ENCODE results near the gene BOLA2B.
A peak's percentile ranks its signal among the peaks of the same experiment; 100 is the strongest.
"Not testable (repeated sequence)": the region's sequence is repeated elsewhere in the genome, so short reads cannot be mapped to it uniquely, and the experiment has no call there.

Gene BOLA2B

GRCh38 chr16:30193615-30194014 lies at the start of gene BOLA2B, which contains the start of gene SLX1A:
TSS of gene BOLA2B (minus strand) at chr16:30193666. CDS start at chr16:30193595, 71 bp downstream.
TSS of gene SLX1A (plus strand) at chr16:30193875. CDS start at chr16:30194085, 210 bp downstream.
- DNase-seq (ENCODE audit: low read depth in 2 of 2) = not testable (repeated sequence)

- DNase-seq (ENCODE audit: low read depth in 2 of 2) = not testable (repeated sequence)
These were observed 23.6 kb upstream of the BOLA2B start for GRCh38 chr16:30217082-30217481.

- DNase-seq (ENCODE audit: low read depth in 2 of 2) = not testable (repeated sequence)
These were observed 17.9 kb upstream of the BOLA2B start for GRCh38 chr16:30211414-30211813.

- DNase-seq (ENCODE audit: low read depth in 2 of 2) = not testable (repeated sequence)
These were observed 15.6 kb upstream of the BOLA2B start for GRCh38 chr16:30209032-30209431.

DNA sequence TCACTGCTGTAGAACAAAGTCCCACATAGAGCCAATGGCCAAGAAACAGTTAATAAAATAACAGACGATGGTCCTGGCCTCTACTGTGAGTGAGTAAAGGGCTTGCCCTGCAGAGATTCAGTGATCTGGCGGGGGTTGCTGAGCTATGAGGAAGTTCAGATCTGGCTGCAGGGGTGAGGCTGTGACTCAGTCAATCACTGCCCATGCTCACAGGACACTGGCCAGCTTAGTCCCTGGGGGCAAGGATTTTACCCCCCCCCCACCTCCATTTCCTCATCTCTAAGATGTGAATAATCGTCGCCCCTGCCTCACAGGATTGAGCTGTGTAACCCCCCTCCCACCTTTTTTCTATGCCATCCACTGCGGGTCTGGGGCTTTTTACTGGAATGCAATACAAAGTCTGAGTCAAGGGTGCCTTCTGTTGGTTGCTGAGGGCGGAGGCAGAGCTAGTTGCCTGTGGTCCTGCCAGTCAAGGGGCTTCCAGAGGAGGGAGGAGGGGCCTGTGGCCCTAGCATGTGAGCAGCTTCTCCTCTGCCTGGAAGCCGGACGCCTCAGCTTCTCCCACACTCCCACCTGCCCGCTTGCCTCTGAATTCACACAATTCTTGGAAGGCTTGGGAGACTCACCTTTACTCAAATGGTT lies 13.7 kb upstream of the BOLA2B start:
- DNase-seq (ENCODE audit: low read depth in 2 of 2) = not testable (repeated sequence)

GRCh38 chr16:30206252-30206651 lies 12.8 kb upstream of the BOLA2B start:
- DNase-seq (ENCODE audit: low read depth in 2 of 2) = not testable (repeated sequence)

- DNase-seq (ENCODE audit: low read depth in 2 of 2) = peak in 1 of 2 experiments; percentile 0
These were observed 12.2 kb upstream of the BOLA2B start for GRCh38 chr16:30205541-30206236.

DNA sequence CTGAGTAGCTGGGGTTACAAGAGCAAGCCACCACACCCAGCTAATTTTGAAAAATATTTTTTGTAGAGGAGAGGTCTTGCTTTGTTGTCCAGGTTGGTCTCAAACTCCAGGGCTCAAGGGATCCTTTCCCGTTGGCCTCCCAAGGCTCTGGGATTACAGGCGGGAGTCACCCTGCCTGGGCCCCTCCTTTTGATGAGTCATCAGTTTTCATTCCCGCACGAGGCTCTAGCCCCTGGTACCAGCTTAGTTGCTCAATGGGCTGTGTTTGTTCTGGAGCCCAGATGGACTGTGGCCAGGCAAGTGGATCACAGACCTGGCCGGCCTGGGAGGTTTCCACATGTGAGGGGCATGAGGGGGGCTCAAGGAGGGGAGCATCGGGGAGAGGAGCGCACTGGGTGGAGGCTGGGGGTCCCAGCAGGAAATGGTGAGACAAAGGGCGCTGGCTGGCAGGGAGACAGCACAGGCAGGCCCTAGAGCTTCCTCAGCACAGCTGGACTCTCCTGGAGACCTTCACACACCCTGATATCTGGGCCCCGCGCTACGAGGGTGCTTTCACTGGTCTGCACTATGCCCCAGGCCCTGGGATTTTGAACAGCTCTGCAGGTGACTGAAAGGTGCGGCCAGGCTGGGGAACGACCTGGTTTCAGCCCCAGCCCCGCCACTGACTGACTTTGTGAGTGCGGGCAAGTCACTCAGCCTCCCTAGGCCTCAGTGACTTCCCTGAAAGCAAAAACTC lies 6.3 kb upstream of the BOLA2B start:
- DNase-seq (ENCODE audit: low read depth in 2 of 2) = not testable (repeated sequence)

DNA sequence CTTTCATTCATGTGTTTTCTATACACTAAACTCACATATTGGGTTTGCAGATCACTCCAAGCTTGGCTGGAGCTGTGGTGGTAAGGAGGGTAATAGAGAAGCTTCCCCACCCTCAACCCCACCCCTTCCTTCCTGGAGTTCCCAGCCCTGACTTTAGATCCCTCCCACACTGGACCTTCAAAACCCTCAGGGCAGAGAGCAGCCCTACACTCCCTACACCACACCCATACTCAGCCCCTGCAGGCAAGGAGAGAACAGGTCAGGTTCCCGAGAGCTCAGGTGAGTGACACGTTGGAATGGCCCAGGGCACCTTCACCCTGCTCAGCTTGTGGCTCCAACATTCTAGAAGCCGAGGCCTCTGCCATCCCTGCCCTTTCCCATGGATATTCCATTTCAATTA lies 5.6 kb upstream of the BOLA2B start, which contains the start of gene SULT1A3:
SULT1A3 (plus strand) TSS at position 207 of the 400 bp plus-strand sequence. CDS start 1,474 bp downstream, outside the sequence.
- not testable (repeated sequence) for DNase-seq (ENCODE audit: low read depth in 2 of 2)

- DNase-seq (ENCODE audit: low read depth in 2 of 2) = not testable (repeated sequence)
These were observed 3.5 kb upstream of the BOLA2B start for GRCh38 chr16:30197001-30197400.

DNA sequence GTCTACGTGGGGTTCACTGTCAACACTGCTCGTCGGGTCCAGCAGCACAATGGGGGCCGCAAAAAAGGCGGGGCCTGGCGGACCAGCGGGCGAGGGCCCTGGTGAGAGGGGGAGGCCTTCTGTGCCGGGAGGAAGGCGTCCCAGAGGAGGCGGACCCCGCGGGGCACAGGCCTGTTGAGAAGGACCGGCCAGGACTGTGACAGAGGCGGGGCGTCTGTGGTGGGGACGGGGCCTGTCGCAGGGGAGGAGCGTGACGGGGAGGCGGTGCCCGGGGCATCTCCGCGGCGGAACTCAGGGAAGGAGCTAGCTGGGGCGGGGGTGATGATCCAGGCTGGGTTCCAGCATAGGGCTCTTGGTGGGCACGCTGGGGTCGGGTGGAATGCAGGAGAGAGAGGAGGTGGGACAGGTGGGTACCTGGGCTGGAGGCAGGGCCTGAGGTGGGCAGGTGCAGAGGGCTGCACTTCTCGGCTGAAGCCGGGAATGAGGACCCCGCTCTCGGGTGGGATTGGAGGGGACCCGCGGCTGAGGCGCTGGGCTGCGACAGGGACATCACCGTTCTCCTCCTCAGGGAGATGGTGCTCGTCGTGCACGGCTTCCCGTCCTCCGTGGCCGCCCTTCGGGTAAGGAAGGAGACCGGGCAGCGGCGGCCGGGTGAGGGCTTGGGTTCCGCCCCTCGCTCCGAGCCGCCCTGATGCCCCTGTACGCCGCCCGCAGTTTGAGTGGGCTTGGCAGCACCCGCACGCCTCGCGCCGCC lies 883 bp upstream of the BOLA2B start:
- not testable (repeated sequence) for DNase-seq (ENCODE audit: low read depth in 2 of 2)

DNA sequence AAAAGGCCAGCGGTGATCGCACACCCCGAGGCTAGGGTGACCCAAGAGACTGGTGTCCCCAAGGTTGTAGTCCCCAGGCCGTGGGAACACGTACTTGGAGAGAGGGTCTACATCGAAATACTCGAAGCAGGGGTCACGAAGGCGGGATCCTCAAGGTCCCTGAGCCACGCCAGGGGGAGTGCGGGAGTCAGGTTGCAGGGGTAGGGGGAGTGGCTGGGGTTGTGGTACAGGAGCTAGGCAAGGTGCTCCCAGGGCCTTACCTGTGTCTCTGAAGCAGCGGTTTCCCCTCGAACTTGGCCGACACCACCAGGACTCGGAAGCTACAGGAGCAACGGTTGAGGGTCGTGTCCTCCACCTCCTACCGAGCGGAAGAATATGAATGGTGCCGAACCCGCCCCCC lies 368 bp downstream of the BOLA2B start:
- not testable (repeated sequence) for DNase-seq (ENCODE audit: low read depth in 2 of 2)

- not testable (repeated sequence) for DNase-seq (ENCODE audit: low read depth in 2 of 2)
These were observed 2.3 kb downstream of the BOLA2B start for GRCh38 chr16:30191158-30191557.

DNA sequence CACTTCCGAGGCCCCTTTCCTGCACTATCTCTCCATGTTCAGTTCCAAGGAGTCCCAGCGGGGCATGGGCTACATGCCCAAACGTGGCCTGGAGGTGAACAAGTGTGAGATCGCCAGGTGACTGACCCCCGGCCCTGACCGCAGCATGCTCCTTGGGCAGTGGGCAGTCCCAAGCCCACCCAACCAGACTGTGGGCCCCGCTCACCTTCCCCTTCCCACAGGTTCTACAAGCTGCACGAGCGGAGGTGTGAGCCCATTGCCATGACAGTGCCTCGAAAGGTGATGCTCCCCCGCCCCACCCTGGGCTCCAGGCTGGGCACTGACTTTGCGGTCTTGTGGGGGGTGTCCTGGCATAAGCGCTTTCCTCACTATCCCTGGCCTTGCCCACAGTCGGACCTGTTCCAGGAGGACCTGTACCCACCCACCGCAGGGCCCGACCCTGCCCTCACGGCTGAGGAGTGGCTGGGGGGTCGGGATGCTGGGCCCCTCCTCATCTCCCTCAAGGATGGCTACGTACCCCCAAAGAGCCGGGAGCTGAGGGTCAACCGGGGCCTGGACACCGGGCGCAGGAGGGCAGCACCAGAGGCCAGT lies 5.4 kb downstream of the BOLA2B start:
- DNase-seq (ENCODE audit: low read depth in 2 of 2) = no peak

GRCh38 chr16:30187556-30187865 lies 6.0 kb downstream of the BOLA2B start:
- DNase-seq (ENCODE audit: low read depth in 2 of 2) = no peak

GRCh38 chr16:30186782-30187555 lies 6.5 kb downstream of the BOLA2B start:
- DNase-seq (ENCODE audit: low read depth in 2 of 2) = peak; percentile 73 to 88

DNA sequence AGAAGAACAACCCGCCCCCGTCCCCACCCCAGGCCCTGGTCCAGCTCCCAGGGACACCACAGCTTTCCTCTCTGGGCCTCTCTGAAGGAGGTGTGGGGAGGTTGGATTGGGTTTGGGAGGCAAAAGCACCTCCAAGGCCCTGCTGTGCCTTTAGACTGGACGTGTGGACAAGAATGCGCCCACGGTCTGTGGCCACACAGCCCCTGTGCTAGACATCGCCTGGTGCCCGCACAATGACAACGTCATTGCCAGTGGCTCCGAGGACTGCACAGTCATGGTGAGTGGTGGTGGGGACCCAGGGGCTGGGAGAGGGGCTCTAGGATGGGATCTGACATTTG lies 7.1 kb downstream of the BOLA2B start:
- DNase-seq (ENCODE audit: low read depth in 2 of 2) = no peak

GRCh38 chr16:30185683-30186421 lies 7.6 kb downstream of the BOLA2B start:
- DNase-seq (ENCODE audit: low read depth in 2 of 2) = peak; percentile 63 to 73

DNA sequence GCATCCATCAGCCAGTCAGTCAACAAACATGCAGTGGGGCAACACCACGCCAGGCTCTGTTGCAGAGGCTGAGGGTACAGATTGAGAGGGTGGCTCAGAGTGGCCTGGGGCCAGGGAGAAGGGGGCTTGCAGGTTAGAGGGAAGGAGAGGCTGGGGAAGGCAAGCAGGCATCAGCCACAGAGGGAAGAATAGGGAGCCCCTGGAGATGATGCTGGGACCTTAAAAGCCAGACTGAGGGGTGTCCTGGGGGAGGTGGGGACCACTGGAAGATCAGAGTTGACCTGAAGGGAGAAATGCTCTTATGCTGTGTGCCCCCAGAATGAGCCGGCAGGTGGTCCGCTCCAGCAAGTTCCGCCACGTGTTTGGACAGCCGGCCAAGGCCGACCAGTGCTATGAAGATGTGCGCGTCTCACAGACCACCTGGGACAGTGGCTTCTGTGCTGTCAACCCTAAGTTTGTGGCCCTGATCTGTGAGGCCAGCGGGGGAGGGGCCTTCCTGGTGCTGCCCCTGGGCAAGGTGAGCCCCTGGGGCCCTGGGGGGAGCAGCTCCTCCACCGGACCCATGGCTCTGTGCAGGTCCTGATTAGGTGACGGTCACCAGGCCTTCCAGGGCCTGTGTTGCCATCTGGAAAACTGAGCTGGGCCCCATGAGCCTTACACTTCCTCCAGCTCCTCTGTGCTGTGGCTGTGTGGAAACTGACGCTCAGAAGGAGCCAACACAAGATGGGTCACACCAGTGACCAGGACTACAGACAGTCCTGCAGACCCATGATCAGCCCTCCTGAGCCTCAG lies 8.4 kb downstream of the BOLA2B start:
- DNase-seq (ENCODE audit: low read depth in 2 of 2) = peak in 1 of 2 experiments; percentile 32
